H1 (cell line): ENCODE measurements around the gene PDHX. TPM values are rescaled to one million over a fixed set of nuclear protein-coding genes. Genes with fewer than 3 reads are reported as not detected.

Experiments used
- CTCF ChIA-PET: fragments of 300-600 bp; sonication (Branson Sonifier 250); formaldehyde crosslinking; loops from one replicate; lab custom pipeline; 2021; ENCODE audit not compliant: partially characterized antibody; lab: Charles Lee
- POLR2A ChIA-PET: fragments of 300-600 bp; sonication (Branson Sonifier 250); formaldehyde crosslinking; loops from one replicate; lab custom pipeline; 2021; ENCODE audit warnings: inconsistent platforms; ENCODE audit not compliant: partially characterized antibody; lab: Charles Lee
- DNase-seq, 2 experiments: peaks; one replicate each; pipeline versions ENCODE4 v3.0.0 to v3.0.0-alpha.2; 2010 to 2022; ENCODE audit warnings: low spot score in 2 of 2, low read depth in 1 of 2, mixed read lengths in 1 of 2
- FAIRE-seq: peaks from 2 replicates; lab custom pipeline; 2011; peaks lifted over from hg19 to GRCh38; lab: Jason Lieb, UNC
- H2AFZ ChIP-seq: 2 replicates; pipeline ENCODE4 v1.8.1; 2012; ENCODE audit warnings: low read length, inconsistent platforms
- H2AK5ac ChIP-seq: 2 replicates; pipeline ENCODE4 v1.6.1; 2013; ENCODE audit warnings: low read depth, low read length
- H2BK120ac ChIP-seq: replicated peaks from 2 replicates; pipeline ENCODE3; 2013; ENCODE audit warnings: low read depth, low read length, inconsistent platforms
- H2BK12ac ChIP-seq: 2 replicates; pipeline ENCODE4 v1.6.1; 2013; ENCODE audit warnings: low read depth, low read length
- H2BK15ac ChIP-seq: 2 replicates; pipeline ENCODE4 v1.6.1; 2013; ENCODE audit warnings: low read length
- H2BK20ac ChIP-seq: 2 replicates; pipeline ENCODE4 v1.6.1; 2013; ENCODE audit warnings: low read length
- H2BK5ac ChIP-seq: 2 replicates; pipeline ENCODE4 v1.6.1; 2013; ENCODE audit warnings: low read depth, low read length
- H3K14ac ChIP-seq: 2 replicates; pipeline ENCODE4 v1.6.1; 2013; ENCODE audit warnings: inconsistent platforms; ENCODE audit not compliant: insufficient read length
- H3K18ac ChIP-seq: 2 replicates; pipeline ENCODE4 v1.6.1; 2013; ENCODE audit warnings: low read length; ENCODE audit errors: extremely low read depth
- H3K23ac ChIP-seq: 2 replicates; pipeline ENCODE4 v1.6.1; 2013; ENCODE audit warnings: inconsistent platforms; ENCODE audit not compliant: insufficient read length
- H3K23me2 ChIP-seq: 2 replicates; pipeline ENCODE4 v1.6.1; 2013; ENCODE audit warnings: low read depth, low read length
- H3K27ac ChIP-seq: 2 replicates; pipeline ENCODE4 v1.6.1; 2011; ENCODE audit warnings: low read depth, low read length, inconsistent platforms
- H3K27me3 ChIP-seq, 4 experiments: replicated peaks in 1 of 4; 1 replicate in 1 of 4; 2 replicates in 3 of 4; pipeline versions ENCODE4 v1.6.1 to v1.8.1; 2011 to 2013; ENCODE audit warnings: low read length in 3 of 4, mild to moderate bottlenecking in 3 of 4, inconsistent platforms in 2 of 4, mixed read lengths in 2 of 4, moderate library complexity in 1 of 4; ENCODE audit not compliant: control insufficient read depth in 3 of 4, insufficient read depth in 3 of 4; ENCODE audit errors: extremely low read depth in 1 of 4
- H3K36me3 ChIP-seq, 4 experiments: 2 replicates each; pipeline versions ENCODE4 v1.6.1 to v1.8.1; 2011 to 2013; ENCODE audit warnings: mild to moderate bottlenecking in 4 of 4, low read length in 3 of 4, moderate library complexity in 2 of 4, control low read depth in 1 of 4, inconsistent platforms in 1 of 4; ENCODE audit not compliant: insufficient read depth in 4 of 4, control insufficient read depth in 2 of 4
- H3K4ac ChIP-seq: replicated peaks from 2 replicates; pipeline ENCODE3; 2013; ENCODE audit warnings: low read length, low read depth, mixed read lengths, inconsistent platforms; ENCODE audit not compliant: insufficient read length
- H3K4me1 ChIP-seq, 4 experiments: replicated peaks in 1 of 4; 1 replicate in 1 of 4; 2 replicates in 3 of 4; pipeline versions ENCODE4 v1.6.1 to v1.8.1; 2011 to 2013; ENCODE audit warnings: low read length in 3 of 4, inconsistent platforms in 2 of 4, mixed read lengths in 1 of 4; ENCODE audit not compliant: insufficient read depth in 4 of 4, control insufficient read depth in 3 of 4
- H3K4me2 ChIP-seq, 2 experiments: 2 replicates each; pipeline versions ENCODE4 v1.6.1 to v1.8.1; 2011 to 2013; ENCODE audit warnings: low read depth in 2 of 2, low read length in 2 of 2, control low read depth in 1 of 2, inconsistent platforms in 1 of 2, mild to moderate bottlenecking in 1 of 2; ENCODE audit not compliant: insufficient read depth in 1 of 2
- H3K4me3 ChIP-seq, 4 experiments: fragments of 200-600, 300-600 bp in 1 of 4; sonication (generic), shearing (Covaris generic), sonication (Bioruptor Twin) in 1 of 4; 2 replicates each; pipeline versions ENCODE4 v1.5.1 to v1.8.1; 2011 to 2016; ENCODE audit warnings: low read length in 4 of 4, low read depth in 3 of 4, control low read depth in 2 of 4, inconsistent platforms in 2 of 4, mild to moderate bottlenecking in 2 of 4, mixed read lengths in 1 of 4, moderate library complexity in 1 of 4; ENCODE audit not compliant: insufficient read depth in 2 of 4; ENCODE audit errors: extremely low read depth in 1 of 4
- H3K56ac ChIP-seq: replicated peaks from 2 replicates; pipeline ENCODE3; 2013; ENCODE audit warnings: low read depth, mild to moderate bottlenecking, mixed read lengths, low read length, inconsistent platforms; ENCODE audit not compliant: insufficient read length
- H3K79me1 ChIP-seq: 2 replicates; pipeline ENCODE4 v1.6.1; 2013; ENCODE audit warnings: low read depth, low read length, control low read depth
- H3K79me2 ChIP-seq, 2 experiments: 2 replicates each; pipeline versions ENCODE4 v1.6.1 to v1.8.1; 2012 to 2013; ENCODE audit warnings: low read length in 2 of 2, mild to moderate bottlenecking in 2 of 2, inconsistent platforms in 1 of 2; ENCODE audit not compliant: insufficient read depth in 2 of 2, control insufficient read depth in 1 of 2
- H3K9ac ChIP-seq, 4 experiments: replicated peaks in 1 of 4; 1 replicate in 1 of 4; 2 replicates in 3 of 4; pipeline versions ENCODE4 v1.6.1 to v1.8.1; 2011 to 2013; ENCODE audit warnings: low read depth in 3 of 4, low read length in 3 of 4, control low read depth in 2 of 4, mild to moderate bottlenecking in 2 of 4, moderate library complexity in 2 of 4, inconsistent platforms in 1 of 4; ENCODE audit errors: extremely low read depth in 1 of 4
- H3K9me3 ChIP-seq, 2 experiments: 2 replicates each; pipeline versions ENCODE4 v1.6.1 to v1.8.1; 2012 to 2013; ENCODE audit warnings: mild to moderate bottlenecking in 2 of 2, moderate library complexity in 2 of 2, control low read depth in 1 of 2, inconsistent platforms in 1 of 2, low read depth in 1 of 2, low read length in 1 of 2, mixed read lengths in 1 of 2; ENCODE audit not compliant: insufficient read depth in 2 of 2
- H4K20me1 ChIP-seq, 2 experiments: replicated peaks in 1 of 2; 2 replicates each; pipeline versions ENCODE3 to v1.8.1; 2011 to 2013; ENCODE audit warnings: inconsistent platforms in 2 of 2, low read length in 2 of 2, mild to moderate bottlenecking in 1 of 2; ENCODE audit not compliant: insufficient read depth in 2 of 2, control insufficient read depth in 1 of 2
- H4K5ac ChIP-seq: 2 replicates; pipeline ENCODE4 v1.6.1; 2013; ENCODE audit warnings: low read length, low read depth, mixed read lengths, inconsistent platforms; ENCODE audit not compliant: insufficient read length
- H4K8ac ChIP-seq: 2 replicates; pipeline ENCODE4 v1.8.0; 2013; ENCODE audit warnings: mild to moderate bottlenecking, moderate library complexity, low read length, inconsistent platforms; ENCODE audit not compliant: insufficient read depth; ENCODE audit errors: extremely low read depth
- H4K91ac ChIP-seq: replicated peaks from 2 replicates; pipeline ENCODE3; 2013; ENCODE audit warnings: low read length, mixed read lengths, inconsistent platforms; ENCODE audit not compliant: insufficient read length
- GABPA ChIP-seq: IDR thresholded peaks from 2 replicates; pipeline ENCODE4 v1.6.1; 2011; ENCODE audit warnings: mild to moderate bottlenecking, low read length, moderate library complexity, borderline replicate concordance; ENCODE audit not compliant: insufficient read depth
- SIX5 ChIP-seq: IDR thresholded peaks from 2 replicates; pipeline ENCODE4 v1.6.1; 2011; ENCODE audit warnings: mild to moderate bottlenecking, low read depth, low read length
- SP2 ChIP-seq: IDR thresholded peaks from 2 replicates; pipeline ENCODE4 v1.6.1; 2012; ENCODE audit warnings: mild to moderate bottlenecking, low read length, inconsistent platforms
- WGBS, 2 experiments: shearing (Covaris generic) in 1 of 2; methylation state at CpG; one replicate each; pipeline versions ENCODE4 v1.1.6 to v1.1.7; 2013 to 2015; ENCODE audit warnings: low lambda C conversion rate in 2 of 2, mixed read lengths in 2 of 2, inconsistent platforms in 1 of 2, low coverage in 1 of 2, missing lambda C conversion rate in 1 of 2; ENCODE audit not compliant: insufficient replicate concordance in 2 of 2, insufficient coverage in 1 of 2, insufficient read length in 1 of 2; ENCODE audit errors: extremely low coverage in 1 of 2, missing lambda C conversion rate in 1 of 2; 5-methylcytosine and 5-hydroxymethylcytosine counted together
- polyA plus RNA-seq, 7 experiments: library from polyadenylated mRNA; depleted of rRNA in 3 of 7; stranded (reverse) in 5 of 7; unstranded in 2 of 7; fragments of >200 nt in 5 of 7; fragments of 200-250 nt in 2 of 7; gene quantifications; 1 replicate in 5 of 7; 2 replicates in 1 of 7; 4 replicates in 1 of 7; pipeline versions ENCODE4 v1.2.1 to v1.2.3, GENCODE V29; 2011 to 2013; ENCODE audit warnings: missing spikeins in 2 of 7, mixed read lengths in 2 of 7
- total RNA-seq: library from RNA; stranded (reverse); fragmentation: NEBNext Ultra II Directional; extraction: Animal tissue kit (Norgen Biotek cat#: 25700); gene quantifications from 2 replicates; pipeline ENCODE4 v1.2.1, GENCODE V29; 2021

The PDHX gene
- total and polyA plus RNA-seq, 2 of the 8 experiments (the other 6 are each of a cell fraction or from before 2014, with no cell fraction given): 12.4 to 51.9 TPM

- H4K91ac ChIP-seq: no peak overlapping the region
- WGBS, 2 experiments: 91% methylated on average over 4 of the region's 4 CpGs; no CpG with 5 or more reads in 1 of the 2 experiments
- no peak overlapping the region for H3K56ac ChIP-seq
- H3K4me2 ChIP-seq: no peak overlapping the region
- H3K18ac ChIP-seq: no peak overlapping the region
- no peak overlapping the region for H3K4me3 ChIP-seq
- TF ChIP-seq SIX5: no peak
- TF ChIP-seq SP2: no peak
- TF ChIP-seq GABPA: no peak
- no peak overlapping the region for H3K9ac ChIP-seq
- H2BK15ac ChIP-seq: no peak overlapping the region
- no peak overlapping the region for H2AK5ac ChIP-seq
- DNase-seq (no peak), FAIRE-seq (no peak)
- H3K23ac ChIP-seq: no peak overlapping the region
- H3K27me3 ChIP-seq: no peaks in the 10 kb centered on the region
- no peaks in the 10 kb centered on the region for H3K4me1 ChIP-seq
- no peaks in the 10 kb centered on the region for H3K23me2 ChIP-seq
- no peak overlapping the region for H3K27ac ChIP-seq
- no peak overlapping the region for H4K5ac ChIP-seq
- no peak overlapping the region for H2BK20ac ChIP-seq
- H3K79me2 ChIP-seq: no peaks in the 10 kb centered on the region
- no peaks in the 10 kb centered on the region for H3K36me3 ChIP-seq
- H3K14ac ChIP-seq: no peak overlapping the region
- CTCF ChIA-PET: interaction anchor here (0.7 to 2.2 kb wide), 5 partner anchors 11 to 267 kb away, joined by 3 to 5 read pairs (median 4); no protein-coding TSS in a partner anchor
- H4K20me1 ChIP-seq: no peaks in the 10 kb centered on the region
- no peak overlapping the region for H3K4ac ChIP-seq
- no peak overlapping the region for H2AFZ ChIP-seq
- H4K8ac ChIP-seq: no peak overlapping the region
- no peak overlapping the region for H2BK12ac ChIP-seq
- no peaks in the 10 kb centered on the region for H3K9me3 ChIP-seq
- H2BK5ac ChIP-seq: no peak overlapping the region
- no peaks in the 10 kb centered on the region for H3K79me1 ChIP-seq
- no peak overlapping the region for H2BK120ac ChIP-seq
- POLR2A ChIA-PET: no interaction called here
Observed at GRCh38 chr11:35041070-35041554, 124.7 kb downstream of the PDHX start.
